SK-N-MC (cell line): ENCODE results near the gene TMPRSS11E.

Experiments used
- EZH2 ChIP-seq: fragments of 200-600 bp; sonication (generic); IDR thresholded peaks from one replicate; pipeline ENCODE4 v1.6.1; 2017; ENCODE audit warnings: antibody characterized with exemption
- POLR2AphosphoS5 ChIP-seq: IDR thresholded peaks from 2 replicates; pipeline ENCODE4 v1.6.1; 2012; ENCODE audit warnings: mild to moderate bottlenecking, low read depth, low read length, borderline replicate concordance

- no peak for TF ChIP-seq POLR2AphosphoS5
- TF ChIP-seq EZH2, result no peak
These were observed 51.2 kb downstream of the TMPRSS11E start for GRCh38 chr4:68498413-68499007.
